GM10847 (cell line): ENCODE data around the gene FLYWCH1.

ENCODE experiments used
- POLR2A ChIP-seq: IDR thresholded peaks from 2 replicates; pipeline ENCODE4 v1.6.1; 2011; ENCODE audit not compliant: insufficient read length; ENCODE audit errors: extremely low read depth

Gene FLYWCH1

DNA sequence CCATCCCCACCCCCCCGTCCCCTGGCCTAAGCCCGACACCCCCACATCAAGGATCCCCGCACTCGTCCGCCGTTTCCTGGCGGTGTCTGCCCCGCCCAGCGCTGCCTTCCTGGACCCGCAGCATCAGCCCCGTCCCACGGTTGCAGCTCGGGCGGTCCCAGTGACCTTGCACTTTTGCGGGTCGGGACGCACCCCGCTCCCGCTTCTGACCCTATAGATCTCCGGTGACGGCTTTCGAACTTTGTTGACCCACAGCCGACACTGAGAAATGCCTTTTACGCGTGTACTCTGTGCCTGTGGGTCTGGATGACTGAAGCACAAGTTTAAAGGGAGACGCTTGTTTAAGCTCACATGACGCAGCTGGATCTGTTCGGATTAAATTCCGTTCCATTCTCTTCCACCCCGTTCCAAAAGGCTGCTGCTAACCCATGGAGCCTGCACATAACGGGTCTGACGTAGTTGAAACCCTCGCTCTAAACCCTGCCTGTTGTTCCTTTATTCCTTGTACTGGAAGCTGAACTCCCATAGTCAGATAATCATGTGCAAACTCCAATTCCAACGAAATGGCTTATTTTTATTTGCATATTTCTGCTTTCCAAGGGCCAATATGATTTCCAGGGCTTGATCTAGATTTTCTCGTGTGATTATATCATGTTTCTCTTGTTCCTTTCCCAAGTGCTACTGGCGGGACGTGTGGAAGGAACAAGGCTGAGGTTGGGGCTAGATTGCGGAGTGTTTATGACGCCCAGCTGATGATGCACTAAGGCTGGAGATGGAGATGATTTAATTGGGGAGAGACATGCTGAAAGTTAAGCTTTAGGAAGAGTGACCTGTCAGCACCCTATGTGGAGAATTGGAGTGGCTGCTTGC lies 834 bp downstream of the FLYWCH1 start:
- no peak for TF ChIP-seq POLR2A

DNA sequence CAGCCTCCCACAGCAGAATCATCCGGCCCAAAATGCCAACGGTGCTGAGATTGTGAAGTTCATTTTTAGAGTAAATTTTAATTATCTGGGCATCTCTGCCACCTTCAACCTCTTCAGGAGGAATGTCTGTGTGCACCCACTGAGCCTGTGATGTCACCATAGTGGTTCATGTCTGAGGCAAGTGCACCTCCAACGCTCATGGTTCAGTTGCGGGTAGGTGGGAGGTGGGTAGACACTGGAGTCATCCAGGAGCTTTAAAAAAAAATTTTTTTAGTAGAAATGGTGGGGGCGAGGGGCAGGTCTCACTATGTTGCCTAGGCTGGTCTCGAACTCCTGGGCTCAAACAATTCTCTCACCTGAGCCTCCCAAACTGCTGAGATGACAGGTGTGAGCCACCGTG lies 1.9 kb downstream of the FLYWCH1 start:
- no peak for TF ChIP-seq POLR2A

DNA sequence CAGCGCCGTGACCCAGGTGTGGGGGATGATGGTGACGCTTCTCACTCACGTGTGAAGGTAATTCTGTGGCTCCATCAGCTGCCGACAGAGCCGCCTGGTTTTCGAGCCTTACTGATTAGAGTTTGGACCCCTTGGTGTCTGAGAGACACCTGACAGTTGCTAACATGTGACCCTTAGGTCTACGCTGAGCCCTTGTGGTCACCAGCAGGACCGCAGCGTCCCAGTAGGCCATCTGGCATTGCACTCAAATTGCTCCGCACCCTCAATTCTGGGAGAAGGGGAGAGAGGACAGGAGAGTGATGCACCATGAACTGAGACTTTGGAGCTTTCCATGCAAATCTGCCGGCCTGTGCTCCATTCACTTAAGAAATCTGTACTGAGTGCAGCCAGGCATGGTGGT lies 2.5 kb downstream of the FLYWCH1 start:
- TF ChIP-seq POLR2A = no peak

DNA sequence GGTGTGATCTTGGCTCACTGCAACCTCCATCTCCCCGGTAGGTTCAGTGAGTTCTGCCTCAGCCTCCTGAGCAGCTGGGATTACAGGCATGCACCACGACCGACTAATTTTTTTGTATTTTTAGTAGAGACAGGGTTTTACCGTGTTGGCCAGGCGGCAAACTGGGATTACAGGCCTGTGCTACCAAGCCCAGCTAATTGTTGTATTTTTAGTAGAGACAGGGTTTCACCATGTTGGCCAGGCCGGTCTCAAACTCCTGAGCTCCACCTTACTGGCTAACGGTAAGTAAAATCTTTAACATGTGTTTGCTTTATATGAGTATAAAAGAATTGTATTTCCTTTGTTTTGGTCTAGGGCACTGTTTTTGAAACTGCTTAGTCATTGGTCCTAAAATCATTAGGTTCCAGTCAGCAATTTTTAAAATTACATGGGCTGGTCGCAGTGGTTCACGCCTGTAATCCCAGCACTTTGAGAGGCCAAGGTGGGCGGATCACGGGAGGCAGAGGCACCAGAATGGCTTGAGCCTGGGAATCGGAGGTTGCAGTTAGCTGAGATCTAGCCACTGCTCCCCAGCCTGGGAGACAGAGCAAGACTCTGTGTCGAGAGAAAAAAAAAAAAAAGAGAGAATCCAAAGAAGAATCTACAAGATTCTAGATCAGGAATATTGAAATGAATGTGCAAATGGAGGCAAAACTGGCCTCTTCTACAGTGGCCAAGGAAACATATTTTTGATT lies 3.6 kb downstream of the FLYWCH1 start:
- TF ChIP-seq POLR2A = no peak

DNA sequence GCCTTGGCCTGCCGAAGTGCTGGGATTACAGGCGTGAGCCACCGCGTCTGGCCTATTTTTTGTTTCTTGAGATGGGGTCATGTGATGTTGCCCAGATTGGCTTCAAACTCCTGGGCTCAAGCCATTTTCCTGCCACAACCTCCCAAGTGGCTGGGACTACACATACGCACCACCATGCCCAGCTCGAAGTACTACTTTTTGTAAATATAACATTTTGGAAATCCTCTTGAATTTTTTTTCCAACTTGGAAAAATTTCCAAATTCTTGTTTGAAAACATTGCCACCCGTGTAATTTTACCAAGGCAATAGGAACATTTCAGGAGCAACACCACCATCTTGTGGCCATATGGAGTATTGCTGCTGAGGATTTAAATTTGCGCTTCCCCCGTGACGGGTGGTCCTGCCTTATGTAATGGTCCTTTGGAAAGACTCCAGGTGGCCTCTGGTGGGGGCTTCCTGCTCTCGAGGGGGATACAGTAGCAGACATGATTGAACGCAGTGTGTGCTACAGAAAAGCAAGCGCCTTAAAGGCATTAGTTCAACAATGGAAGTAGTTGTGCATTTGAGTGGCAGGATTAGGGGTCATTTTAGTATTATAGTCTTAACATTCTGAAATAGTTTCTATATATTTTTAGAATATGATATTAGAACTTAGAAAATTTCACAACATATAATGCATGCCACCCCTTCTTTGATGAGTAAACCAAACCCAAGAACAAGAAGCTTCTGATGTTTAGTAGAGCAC lies 8.0 kb downstream of the FLYWCH1 start:
- no peak for TF ChIP-seq POLR2A

DNA sequence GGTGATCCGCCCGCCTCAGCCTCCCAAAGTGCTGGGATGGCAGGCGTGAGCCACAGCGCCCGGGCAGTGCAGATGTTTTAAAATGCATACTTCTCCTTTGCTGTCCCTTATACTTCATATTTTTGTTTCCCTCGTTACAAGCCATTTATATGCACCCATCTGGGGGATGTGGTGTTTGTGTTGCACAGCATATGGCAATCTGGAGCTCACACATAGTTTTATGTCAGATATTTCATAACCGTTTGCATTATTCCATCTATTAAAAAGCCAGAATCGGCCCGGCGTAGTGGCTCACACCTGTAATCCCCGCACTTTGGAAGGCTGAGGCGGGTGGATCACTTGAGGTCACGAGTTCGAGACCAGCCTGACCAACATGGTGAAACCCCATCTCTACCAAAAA lies 11.8 kb downstream of the FLYWCH1 start:
- TF ChIP-seq POLR2A = no peak

DNA sequence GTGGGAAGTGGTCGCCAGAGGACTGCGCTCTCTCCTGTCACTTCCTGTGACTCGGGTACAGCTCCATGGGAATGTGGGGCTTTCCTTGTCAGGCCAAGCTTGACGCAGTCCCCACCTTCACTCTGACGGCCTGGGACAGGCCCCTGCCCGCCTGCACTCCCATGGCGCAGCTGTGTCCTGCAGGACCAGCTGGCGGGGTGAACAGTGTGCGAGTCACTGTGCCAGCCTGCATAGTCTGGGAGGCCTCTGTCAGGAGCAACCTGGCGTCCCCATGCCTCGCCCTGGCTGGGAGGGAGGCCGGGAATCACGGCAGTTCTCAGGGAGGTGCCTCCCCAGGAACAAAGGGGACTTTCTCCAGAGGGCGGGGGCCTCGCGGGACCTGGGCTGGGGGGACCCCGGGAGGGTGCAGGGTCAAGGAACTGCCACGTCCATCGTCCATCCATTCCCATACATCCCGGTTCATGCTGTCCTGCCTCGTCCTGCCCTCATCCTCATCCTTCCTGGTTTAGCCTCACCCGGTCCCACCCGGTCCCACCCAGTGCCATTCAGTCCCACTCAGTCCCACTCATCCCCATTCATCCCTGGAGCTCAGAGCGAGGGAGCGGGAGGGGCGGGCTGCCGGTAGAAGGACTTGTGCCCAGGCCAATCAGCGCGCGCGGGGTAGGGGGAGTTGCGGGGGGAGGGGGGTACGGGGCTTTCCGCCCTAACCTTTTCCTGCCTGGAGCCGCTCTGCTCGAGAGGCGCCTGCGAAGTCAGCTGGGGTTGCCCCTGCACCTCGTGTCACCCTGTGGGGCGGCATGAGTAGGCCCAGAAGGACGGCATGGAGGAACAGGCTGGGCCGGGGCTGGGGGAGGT lies 13.4 kb downstream of the FLYWCH1 start:
- TF ChIP-seq POLR2A = no peak

DNA sequence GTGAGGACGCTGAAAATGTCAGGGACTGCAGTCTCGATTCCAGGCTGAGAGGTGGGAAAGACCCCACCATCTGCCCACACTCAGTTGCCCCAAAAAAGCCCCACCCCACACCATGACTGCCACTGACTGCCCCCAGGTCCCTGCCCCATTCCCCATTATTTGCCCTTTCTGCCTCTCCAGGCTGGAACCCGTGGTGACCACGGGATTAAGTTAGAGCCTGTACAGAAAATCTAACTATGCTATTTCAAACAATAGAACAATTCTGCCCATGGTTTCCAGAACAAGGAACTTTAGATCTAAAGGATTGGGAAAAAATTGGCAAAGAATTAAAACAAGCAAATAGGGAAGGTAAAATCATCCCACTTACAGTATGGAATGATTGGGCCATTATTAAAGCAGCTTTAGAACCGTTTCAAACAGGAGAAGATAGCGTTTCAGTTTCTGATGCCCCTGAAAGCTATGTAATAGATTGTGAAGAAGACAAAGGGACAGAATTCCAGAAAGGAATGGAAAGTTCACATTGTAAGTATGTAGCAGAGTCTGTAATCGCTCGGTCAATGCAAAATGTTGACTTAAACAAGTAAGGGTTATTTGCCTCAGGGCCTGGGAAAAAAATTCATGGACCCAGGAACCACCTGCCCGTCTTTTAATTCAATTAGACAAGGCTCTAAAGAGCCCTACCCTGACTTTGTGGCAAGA lies 14.4 kb downstream of the FLYWCH1 start:
- TF ChIP-seq POLR2A = no peak

DNA sequence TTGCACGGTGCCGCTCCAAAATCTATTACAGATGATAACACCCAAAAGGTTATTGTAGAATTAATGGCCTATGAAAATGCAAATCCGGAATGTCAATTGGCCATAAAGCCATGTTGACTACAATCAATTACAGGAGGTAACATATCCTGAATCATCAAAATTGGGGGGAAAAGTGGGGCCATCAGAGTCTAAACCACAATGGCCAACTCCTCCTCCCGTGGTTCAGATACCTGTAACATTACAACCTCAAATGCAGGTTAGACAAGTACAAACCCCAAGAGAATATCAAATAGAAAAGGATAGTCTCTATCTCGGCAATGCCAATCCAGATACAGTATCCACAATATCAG lies 14.9 kb downstream of the FLYWCH1 start:
- no peak for TF ChIP-seq POLR2A

DNA sequence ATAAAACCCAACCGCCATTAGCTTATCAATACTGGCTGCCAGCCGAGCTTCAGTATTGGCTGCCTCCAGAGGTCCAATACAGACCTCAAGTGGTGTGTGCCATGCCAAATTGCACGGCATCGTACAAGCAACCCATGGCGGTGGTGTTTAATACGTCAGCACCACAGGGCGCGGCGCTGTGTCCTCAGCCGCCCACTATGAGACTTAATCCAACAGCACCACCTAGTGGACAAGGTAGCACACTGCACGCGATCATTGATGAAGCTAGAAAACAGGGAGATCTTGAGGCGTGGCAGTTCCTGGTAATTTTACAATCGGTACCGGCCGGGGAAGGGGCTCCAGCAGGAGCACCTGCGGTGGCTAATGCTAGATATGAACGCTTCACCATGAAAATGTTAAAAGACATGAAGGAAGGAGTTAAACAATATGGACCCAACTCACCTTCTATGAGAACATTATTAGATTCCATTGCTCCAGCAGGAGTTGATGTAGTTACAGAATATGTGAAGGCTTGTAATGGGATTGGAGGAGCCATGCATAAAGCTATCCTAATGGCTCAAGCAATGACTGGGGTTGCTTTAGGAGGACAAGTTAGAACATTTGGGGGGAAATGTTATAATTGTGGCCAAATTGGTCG lies 15.4 kb downstream of the FLYWCH1 start:
- no peak for TF ChIP-seq POLR2A

DNA sequence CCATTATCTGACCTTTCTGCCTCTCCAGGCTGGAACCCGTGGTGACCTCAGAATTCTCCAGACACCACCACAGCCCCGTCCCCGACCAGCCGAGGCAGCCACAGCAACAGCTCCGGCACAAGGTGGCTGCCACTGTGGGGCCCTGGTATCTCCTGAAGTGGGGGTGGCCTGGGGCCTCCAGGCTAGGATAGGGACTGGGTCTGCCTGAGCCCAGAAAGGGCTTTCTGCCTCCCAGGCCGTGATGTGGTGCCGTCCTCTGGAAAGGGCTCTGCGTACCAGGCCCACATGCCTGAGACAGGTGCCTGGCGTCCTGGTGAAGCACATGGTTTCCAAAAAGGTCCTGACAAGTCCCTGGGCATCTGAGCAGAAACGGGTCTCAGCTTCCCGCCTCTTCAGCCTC lies 17.1 kb downstream of the FLYWCH1 start:
- no peak for TF ChIP-seq POLR2A

DNA sequence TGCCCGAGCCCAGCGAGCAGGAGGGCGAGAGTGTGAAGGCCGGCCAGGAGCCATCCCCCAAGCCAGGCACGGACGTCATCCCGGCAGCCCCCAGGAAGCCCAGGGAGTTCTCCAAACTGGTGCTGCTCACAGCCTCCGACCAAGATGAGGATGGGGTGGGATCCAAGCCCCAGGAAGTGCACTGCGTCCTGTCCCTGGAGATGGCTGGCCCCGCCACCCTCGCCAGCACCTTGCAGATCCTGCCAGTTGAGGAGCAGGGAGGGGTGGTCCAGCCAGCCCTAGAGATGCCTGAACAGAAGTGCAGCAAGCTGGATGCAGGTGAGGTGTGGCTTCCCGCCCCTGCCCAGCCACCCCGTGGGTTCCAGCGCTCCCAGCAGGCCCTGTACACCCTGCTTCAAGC lies 18.0 kb downstream of the FLYWCH1 start:
- TF ChIP-seq POLR2A = no peak

DNA sequence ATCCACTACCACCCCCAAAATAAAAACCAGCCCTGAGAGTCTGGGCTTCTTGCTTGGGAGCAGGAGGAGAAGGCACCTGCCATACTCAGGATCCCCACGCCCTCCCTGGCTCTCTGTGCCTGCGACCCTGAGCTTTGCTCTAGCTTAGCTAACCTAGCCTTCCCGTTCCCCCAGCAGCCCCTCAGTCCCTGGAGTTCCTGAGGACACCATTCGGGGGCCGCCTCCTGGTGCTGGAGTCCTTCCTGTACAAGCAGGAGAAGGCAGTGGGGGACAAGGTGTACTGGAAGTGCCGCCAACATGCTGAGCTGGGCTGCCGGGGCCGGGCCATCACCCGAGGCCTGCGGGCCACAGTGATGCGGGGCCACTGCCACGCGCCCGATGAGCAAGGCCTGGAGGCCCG lies 18.5 kb downstream of the FLYWCH1 start:
- no peak for TF ChIP-seq POLR2A

DNA sequence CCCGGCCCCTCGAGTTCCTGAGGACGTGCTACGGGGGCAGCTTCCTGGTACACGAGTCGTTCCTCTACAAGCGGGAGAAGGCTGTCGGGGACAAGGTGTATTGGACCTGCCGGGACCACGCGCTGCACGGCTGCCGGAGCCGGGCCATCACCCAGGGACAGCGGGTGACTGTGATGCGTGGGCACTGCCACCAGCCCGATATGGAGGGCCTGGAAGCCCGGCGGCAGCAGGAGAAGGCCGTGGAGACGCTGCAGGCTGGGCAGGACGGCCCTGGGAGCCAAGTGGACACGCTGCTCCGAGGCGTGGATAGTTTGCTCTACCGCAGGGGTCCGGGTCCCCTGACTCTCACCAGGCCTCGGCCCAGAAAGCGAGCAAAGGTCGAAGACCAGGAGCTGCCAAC lies 21.4 kb downstream of the FLYWCH1 start:
- no peak for TF ChIP-seq POLR2A
